ENCODE measurements around the gene EXT2.

The EXT2 gene

DNA sequence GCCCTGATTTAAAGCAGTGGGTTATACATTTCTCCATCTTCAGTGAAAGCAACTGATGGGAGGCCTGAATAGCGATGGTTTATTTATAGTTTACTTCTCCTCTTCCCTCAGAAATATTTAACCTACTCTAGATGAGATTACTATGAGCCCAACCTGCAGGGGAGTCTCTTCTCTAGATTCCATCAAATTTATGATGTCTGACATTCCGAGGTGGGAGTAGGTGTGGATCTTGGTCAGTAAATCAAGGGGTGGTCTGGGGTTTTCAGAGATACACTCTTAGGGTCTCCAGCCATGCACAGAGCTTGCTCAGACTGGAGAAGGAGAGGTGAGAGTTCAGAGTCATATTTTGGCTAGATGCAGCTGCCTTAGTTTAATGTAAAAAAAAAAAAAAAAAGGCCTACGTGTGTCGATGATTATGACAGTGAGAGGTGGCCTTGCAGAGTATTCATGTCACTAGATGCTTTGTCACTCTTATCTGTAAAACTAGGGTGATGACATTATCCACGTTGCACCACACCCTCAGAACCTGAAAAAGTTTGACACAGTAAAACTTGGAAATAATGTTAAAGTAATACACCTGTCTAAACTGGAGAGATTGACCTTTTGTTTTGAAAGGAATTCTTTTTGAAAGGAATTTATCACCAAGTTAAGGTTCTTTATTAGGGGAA lies 81.2 kb downstream of the EXT2 start:
- no peak overlapping the region for H3K4me3 ChIP-seq (ENCODE audit: low read depth, low read length)
- in situ Hi-C loops (cut with HindIII; ENCODE audit: low sequenced_read_pairs), result no loop called here
- no peak for DNase-seq (ENCODE audit: low read depth, low spot score)
- TF ChIP-seq, protein P1, sequence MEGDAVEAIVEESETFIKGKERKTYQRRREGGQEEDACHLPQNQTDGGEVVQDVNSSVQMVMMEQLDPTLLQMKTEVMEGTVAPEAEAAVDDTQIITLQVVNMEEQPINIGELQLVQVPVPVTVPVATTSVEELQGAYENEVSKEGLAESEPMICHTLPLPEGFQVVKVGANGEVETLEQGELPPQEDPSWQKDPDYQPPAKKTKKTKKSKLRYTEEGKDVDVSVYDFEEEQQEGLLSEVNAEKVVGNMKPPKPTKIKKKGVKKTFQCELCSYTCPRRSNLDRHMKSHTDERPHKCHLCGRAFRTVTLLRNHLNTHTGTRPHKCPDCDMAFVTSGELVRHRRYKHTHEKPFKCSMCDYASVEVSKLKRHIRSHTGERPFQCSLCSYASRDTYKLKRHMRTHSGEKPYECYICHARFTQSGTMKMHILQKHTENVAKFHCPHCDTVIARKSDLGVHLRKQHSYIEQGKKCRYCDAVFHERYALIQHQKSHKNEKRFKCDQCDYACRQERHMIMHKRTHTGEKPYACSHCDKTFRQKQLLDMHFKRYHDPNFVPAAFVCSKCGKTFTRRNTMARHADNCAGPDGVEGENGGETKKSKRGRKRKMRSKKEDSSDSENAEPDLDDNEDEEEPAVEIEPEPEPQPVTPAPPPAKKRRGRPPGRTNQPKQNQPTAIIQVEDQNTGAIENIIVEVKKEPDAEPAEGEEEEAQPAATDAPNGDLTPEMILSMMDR (IDR thresholded peaks at IDR 0.05; ENCODE audit: low read depth, low read length), result no peak

DNA sequence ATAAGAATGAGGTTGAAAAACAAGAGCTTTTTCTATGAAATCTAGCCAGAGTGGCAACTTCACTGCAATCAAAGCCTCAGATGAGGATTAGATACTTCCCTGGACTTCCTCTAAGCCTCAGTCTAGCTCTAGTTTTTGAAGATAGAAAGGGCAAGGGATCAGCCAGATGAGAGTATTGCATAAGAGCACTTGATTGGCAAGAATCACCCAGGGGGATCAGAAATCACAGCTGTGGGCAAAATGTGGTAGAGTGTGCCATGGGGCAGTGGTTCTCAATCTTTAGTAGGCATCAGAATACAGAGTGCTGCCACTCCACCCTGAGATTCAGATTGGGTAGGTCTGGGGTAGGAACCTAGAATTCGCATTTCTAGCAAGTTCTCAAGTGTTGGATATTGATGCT lies 82.4 kb downstream of the EXT2 start:
- in situ Hi-C loops (cut with HindIII; ENCODE audit: low sequenced_read_pairs), result no loop called here
- no peak for DNase-seq (ENCODE audit: low read depth, low spot score)

DNA sequence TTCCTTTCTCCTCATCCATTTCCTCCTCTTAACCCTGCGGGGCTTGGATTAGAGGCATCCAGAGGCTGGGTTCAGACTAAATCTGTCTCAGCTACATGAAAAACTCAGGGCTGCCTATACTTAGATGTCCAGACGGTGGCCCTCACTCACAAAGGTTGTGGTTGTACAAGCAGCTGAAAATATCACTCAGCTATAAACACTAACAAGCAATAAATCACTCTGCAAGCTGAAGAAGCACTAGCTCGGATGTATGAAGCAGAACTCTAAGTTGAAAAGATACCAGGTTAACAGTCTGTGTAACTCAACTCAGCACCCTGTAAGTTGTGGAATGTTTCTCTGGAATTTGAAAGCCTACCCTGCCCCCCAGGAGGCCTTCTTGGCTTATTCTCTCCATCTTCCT lies 82.9 kb downstream of the EXT2 start:
- no peak overlapping the region for H3K4me3 ChIP-seq (ENCODE audit: low read depth, low read length)
- in situ Hi-C loops (cut with HindIII; ENCODE audit: low sequenced_read_pairs), result no loop called here
- TF ChIP-seq, protein P1 (IDR thresholded peaks at IDR 0.05; ENCODE audit: low read depth, low read length), result no peak
- peak; percentile 35 for DNase-seq (ENCODE audit: low read depth, low spot score)

More for the DNA sequence above, 82.4 kb downstream of the EXT2 start:
- TF ChIP-seq, protein P1 (IDR thresholded peaks at IDR 0.05; ENCODE audit: low read depth, low read length), result no peak
- H3K4me3 ChIP-seq (ENCODE audit: low read depth, low read length), result no peak overlapping the region

DNA sequence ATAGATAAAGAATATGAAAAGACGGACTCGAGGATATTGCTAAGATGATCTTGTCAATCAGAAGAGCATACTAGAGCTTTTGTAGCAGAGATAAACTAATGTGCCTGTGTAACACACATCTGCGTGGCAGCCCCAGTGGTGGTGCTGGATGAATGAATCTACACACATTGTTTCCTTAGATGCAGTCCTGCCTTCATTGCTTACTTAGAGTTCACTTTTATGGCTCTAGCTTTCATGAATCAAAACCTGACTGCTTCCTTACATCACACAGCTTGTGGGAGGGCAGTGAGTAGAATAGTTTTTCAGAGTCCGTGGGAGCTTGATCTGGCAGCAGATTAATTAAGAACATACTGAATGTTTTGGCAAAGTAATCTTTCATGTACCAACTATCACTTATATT lies 83.7 kb downstream of the EXT2 start:
- no peak overlapping the region for H3K4me3 ChIP-seq (ENCODE audit: low read depth, low read length)
- TF ChIP-seq, protein P1 (IDR thresholded peaks at IDR 0.05; ENCODE audit: low read depth, low read length), result no peak
- peak; percentile 17 for DNase-seq (ENCODE audit: low read depth, low spot score)
- in situ Hi-C loops (cut with HindIII; ENCODE audit: low sequenced_read_pairs), result no loop called here

DNA sequence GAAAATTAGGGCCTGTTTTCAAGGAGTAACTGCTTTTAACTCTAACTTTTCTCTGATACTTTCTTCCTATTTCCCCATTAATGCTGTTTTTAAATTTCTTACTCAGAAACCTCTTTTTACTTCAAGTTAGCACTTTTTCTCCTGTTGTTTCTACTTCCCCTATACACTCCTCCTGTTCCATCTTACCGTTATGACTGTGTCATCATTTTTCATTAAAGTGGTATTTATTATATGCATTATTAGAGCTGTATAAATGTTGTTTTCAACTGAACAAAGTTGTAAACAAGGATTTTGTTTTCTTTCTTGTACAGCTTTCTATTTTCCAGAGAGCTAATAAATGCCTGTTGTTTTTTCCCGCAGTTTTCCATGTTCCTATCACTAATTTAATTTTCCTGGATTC lies 84.6 kb downstream of the EXT2 start:
- no peak overlapping the region for H3K4me3 ChIP-seq (ENCODE audit: low read depth, low read length)
- TF ChIP-seq, protein P1 (IDR thresholded peaks at IDR 0.05; ENCODE audit: low read depth, low read length), result no peak
- no peak for DNase-seq (ENCODE audit: low read depth, low spot score)
- in situ Hi-C loops (cut with HindIII; ENCODE audit: low sequenced_read_pairs), result no loop called here

DNA sequence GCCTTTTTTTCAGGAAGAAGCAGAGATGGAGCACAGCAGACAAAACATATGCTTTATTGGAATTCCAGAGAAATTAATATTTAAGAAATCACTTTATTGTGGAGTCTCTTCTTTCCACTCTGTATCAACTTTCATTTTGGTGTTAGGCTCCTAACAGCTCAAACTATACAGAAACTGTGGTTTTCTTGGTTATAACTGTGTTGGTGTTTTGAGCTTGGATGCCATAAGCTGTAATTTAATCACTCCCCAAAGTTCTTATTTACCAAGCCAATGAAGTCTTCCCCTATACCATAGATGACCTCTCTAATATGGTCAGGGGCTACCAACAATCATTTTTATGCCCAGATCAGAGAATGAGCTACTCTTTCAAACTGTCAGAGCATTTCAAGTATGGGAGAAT lies 90.0 kb downstream of the EXT2 start:
- TF ChIP-seq, protein P1 (IDR thresholded peaks at IDR 0.05; ENCODE audit: low read depth, low read length), result no peak
- DNase-seq (ENCODE audit: low read depth, low spot score), result no peak
- in situ Hi-C loops (cut with HindIII; ENCODE audit: low sequenced_read_pairs), result no loop called here
- no peak overlapping the region for H3K4me3 ChIP-seq (ENCODE audit: low read depth, low read length)

All from astrocyte of the spinal cord (primary cell).